GM18873 (cell line): ENCODE data around the gene FHOD1.

Experiments used
- ATAC-seq: cut with Tn5 transposase; IDR thresholded peaks from one replicate; pipeline ENCODE4 v1.9.1; 2021; ENCODE audit warnings: mild to moderate bottlenecking, moderate library complexity, moderate number of reproducible peaks; ENCODE audit not compliant: unreplicated experiment, low FRiP score

FHOD1 gene

DNA sequence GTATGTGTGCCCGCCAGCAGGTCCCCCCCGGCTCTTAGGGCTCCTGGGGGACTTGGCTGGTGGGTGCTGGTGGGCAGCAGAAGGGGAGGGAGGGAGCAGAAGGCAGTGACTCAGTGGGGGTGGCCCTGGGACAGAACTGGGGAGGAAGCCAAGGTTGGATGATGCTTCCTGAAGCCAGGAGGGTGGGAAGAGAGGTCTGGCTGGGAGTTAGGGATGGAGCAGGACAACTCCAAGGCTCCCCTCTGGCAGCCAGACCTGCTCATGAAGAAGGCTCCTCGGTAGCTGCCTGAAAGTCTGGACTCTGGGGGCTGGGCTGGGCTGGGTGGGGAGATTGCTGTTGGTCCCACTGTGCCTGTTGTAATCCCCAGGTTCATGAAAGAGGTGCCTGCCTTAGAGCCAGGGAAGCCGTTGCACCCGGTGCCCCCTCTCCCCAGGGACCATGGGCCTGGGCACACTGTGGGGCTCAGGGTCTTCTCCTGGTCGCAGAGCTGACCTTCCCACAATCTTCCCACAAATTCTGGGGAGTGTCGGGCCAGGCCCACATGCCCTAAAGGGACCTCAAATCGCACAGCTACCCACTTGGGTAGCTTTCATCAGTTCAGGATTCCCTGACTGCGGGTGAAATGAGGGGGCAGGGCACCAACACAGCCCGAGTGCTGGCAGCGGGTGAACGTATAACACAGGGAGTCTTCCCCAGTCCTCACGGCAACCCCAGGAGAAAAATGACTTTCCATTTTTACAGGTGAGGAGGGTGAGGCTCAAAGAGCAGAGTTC, 30.9 kb upstream of the FHOD1 start:
- no peak for ATAC-seq

DNA sequence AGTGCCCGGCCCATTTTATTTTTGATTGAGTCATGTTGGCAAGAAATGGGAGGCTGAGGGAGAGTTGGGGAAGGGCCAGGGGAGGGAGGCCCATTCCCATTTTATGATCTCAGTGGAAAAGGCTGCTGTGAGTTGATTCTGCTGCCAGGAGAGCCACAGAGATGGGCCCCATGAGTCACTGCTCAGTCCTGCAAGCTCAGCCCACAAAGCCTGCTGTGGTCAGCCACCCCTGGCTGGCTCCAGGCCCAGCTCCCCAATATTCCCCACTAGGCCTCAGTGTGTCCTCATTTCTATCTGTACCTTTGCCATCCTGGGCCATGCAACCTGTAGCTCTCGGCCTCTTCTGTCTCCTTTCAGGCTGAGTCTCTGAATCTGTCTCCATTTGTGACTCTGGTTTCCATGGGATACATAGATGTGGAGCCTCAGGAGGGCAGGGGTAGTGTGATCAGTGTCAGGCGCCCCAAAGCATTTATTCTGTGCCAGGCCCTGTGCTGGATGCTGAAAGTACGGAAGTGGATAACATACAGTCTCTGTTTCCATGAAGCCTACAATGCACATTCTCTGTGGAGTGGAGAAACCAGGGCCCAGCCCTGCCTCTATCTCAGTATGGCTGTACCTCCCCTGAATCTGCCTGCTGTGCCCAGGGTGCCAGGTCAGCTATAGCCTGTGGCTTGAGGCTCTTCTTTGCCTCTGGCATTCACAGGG, 30.2 kb upstream of the FHOD1 start:
- ATAC-seq, result no peak

DNA sequence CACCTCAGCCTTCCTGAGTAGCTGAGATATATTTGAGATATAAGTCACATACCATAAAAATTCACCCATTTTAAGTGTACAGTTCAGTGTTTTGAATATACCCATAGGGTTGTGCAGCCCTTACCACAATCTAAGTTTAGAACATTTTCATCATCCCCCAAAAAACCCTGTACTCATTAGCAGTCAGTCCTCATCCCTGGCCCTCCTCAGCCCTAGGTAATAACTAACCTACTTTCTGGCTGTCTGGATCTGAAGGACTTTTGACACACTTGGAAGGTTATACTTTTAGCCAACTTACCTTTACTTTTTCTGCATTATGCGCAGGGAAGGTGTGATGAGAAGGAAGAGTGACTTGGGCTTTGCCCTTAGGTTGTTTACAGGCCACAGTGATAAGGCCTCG, 28.0 kb upstream of the FHOD1 start:
- ATAC-seq, result no peak

DNA sequence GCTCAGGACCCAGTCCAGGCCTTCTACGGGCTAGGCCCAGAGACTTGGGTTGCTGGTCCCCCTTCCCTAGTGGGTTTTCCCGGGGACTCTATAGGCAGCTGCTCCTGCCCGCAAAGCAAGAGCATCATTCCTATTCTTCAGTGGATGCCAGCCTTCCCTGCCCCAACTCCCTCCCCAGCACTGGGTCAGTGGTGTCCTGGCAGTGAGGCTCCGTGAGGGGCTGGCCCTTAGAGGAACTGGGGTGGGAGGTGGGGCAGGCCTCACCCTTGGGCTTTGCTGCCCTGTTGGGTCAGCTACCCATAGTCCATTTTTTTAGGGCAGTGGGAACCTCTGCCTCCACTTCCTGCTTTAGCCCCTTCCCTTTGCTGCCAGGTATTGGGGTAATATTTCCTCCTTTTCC, 24.2 kb upstream of the FHOD1 start:
- no peak for ATAC-seq

DNA sequence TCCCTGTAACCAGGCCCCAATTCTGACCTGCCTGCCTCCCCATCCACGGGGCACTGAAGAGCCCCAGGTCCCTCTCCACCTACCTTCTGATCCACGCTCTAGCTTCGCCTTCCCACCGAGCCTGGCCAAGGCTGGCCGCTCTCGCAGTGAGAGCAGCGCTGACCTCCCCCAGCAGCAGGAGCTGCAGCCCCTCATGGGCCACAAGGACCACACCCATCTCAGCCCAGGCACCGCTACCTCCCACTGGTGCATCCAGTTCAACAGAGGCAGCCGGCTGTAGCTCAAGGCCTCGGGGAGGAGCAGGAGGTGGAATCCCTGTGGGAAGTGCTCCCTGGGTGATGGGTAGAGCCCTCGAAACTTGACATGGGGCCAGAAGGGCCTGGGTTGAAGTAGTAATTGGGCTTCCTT, 23.7 kb upstream of the FHOD1 start:
- ATAC-seq, result no peak

DNA sequence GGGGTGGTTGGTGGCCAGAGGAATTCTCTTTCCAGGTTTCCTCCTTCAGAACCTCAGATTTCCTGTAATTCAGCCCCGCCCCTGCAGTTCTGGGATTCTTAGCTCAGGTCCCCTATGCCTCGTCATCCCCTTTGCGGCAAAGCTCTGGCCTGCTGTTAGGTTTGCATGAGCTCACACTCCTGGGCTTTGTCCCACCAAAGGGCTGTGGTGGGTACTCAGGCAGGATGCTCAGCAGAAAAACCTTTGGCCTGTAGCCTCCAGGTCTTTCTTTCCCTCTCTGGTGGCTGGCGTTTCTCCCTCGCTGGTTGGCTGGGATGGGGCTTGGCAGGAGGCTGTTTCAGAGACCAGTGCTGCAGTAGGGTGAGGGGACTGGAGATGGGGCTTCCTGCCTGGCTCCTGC, 22.5 kb upstream of the FHOD1 start:
- no peak for ATAC-seq

DNA sequence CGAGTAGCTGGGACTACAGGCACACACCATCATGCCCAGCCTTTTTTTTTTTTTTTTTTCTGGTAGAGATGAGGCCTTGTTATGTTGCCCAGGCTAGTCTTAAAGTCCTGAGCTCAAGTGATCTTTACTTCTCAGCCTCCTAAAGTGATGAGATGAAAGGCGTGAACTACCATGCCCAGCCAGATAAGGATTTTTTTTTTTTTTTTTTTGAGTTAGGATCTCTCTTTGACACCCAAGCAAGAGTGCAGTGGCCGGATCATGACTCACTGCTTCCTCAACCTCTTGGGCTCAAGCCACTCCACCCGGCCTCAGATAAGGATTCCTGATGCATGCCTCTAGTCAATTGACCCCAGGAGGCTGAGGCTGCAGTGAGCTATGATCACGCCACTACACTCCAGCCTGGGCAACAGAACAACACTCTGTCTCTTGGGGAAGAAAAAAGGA, 20.9 kb upstream of the FHOD1 start:
- ATAC-seq, result no peak

DNA sequence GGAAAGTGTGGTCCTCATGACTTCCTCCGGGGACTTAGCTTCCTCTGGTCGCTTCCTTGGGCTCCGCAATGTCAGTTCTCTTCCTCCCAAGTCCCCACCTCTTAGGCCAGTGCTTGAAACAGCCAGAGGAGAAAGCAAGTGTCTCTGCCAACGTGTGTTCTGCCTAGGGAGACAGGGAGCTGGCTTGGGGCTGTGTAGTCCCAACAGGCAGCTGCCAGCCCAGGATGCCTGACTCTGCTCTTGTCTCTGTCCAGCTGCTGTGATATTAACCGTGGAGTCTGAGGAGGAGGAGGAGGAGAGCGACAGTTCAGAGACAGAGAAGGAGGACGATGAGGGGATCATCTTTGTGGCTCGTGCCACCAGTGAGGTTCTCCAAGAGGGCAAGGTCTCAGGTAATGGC, 18.6 kb upstream of the FHOD1 start:
- no peak for ATAC-seq

DNA sequence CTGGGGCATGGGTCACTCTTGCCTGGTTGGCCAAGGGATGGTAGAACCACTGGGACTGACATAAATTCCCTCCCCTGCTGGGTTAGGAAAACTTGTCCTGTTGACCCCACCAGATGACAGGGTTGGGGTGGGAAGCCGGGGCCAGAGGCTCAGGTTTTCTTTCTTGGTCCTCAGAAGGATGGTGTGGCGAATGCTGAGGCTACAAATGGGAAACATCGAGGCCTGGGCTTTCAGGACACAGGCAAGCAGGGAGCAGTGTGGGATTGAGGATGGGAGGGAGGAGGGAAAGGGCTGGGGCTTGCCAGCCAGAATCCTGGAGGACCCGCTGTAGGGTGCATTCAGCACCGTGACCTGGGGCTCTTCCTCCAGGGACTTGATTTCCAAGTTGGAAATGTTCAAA, 17.6 kb upstream of the FHOD1 start:
- no peak for ATAC-seq

DNA sequence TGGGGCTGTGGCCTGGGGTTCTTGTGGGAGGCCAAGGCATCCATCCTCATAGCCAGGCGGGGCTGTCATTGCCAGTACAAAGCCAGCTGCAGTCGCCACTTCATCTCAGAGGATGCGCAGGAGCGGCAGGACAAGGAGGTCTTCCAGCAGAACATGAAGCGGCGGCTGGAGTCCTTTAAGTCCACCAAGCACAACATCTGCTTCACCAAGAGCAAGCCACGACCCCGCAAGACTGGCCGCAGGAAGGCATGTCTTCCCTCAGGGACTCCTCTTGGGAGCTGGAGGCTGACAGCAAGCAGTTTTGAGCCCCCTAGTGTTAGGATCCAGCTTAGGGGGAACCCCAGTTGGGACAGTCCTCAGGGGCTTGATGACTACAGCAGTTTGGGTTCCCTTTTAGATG, 17.0 kb upstream of the FHOD1 start:
- no peak for ATAC-seq

DNA sequence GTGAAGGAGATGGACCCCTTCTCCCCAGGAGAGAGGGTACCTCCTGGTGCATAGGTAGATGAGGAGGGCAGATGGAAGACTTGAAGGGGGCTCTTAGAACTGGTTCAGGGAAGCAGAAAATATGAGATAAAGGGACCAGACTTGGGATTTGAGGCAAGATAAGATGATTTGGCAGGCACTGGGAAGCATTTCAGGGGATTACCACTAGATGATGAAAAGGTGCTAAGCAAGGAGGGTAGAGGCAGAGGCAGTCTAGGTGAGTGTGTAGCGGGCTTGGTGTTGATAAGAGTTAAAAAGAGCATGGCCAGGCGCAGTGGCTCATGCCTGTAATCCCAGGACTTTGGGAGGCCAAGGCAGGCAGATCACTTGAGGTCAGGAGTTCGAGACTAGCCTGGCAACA, 15.9 kb upstream of the FHOD1 start:
- ATAC-seq, result no peak

DNA sequence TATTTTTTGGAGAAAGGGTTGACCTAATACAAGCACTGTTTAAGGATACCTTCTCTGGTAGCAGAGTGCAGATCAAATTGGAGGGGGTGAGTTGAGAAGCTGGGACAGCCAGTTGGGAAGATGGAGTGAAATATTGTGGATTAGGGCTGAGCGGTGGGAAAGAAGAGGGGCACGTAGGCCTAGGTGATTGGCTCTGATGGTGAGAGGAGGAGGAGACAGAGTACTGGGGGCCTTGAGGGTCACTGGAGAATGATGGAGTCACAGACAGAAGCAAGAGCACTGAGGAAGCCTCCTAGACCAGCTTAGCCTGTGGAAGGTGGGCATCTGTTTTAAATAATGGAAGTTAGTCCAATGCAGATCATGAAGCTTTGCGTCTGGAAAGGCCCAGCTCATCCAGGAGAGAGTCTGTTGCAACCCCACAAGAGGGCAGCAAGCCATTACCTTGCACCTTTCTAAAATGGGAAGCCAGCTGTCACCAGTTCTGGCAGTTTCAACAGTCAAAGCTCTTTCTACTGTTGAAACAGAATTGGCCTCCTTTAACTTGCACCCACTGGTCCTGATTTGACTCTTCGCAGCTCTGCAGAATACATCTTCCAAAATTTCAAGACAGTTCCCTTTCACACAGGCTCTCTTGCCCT, 13.3 kb upstream of the FHOD1 start:
- no peak for ATAC-seq

DNA sequence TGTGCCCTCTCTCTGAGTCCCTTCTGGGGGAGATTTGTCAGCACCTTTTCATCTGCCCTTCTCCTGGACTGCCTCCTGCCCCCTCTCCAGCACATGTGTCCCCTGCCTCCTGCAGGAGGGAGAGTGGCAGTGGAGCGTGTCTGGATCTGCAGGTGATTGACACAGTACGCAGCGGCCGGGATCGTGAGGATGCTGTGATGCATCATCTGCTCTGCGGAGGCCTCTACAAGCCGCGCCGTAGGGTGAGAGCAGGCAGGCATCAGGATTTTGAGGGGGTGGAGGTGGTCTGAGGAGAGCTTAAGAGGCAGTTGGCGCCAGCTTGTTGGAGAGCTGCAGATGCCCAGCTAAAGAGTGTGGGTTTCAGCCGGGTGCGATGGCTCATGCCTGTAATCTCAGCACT, 12.4 kb upstream of the FHOD1 start:
- ATAC-seq, result no peak

DNA sequence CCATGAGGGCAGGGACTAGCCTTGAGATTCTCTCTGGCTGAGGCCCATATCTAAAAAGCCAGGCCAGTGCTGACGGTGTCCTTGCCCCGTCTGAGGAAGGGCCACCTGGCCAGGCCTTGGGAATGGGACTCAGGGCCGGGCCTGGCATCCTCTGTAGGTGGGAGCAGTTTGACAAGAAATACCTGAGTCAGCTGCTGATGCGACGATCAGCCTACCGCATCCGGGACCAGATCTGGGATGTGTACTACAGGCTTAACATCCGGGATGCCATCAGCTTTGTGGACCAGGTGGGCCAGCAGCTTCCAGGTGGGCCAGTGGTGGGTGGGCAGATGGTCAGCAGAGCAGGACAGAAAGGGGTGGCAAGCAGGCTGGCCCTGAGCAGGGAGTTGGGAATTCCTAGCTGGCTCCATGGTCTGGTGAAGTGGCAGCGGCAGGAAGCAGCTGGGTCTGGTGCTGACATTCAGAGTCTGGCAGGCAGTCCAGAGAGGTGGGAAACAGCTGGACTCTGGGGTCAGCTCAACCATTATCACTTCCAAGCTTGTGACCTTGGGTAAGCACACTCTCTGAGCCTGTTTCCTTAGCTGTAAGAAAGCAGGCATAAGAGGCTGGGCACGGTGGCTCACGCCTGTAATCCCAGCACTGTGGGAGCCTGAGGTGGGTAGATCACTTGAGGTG, 11.0 kb upstream of the FHOD1 start:
- ATAC-seq, result no peak

DNA sequence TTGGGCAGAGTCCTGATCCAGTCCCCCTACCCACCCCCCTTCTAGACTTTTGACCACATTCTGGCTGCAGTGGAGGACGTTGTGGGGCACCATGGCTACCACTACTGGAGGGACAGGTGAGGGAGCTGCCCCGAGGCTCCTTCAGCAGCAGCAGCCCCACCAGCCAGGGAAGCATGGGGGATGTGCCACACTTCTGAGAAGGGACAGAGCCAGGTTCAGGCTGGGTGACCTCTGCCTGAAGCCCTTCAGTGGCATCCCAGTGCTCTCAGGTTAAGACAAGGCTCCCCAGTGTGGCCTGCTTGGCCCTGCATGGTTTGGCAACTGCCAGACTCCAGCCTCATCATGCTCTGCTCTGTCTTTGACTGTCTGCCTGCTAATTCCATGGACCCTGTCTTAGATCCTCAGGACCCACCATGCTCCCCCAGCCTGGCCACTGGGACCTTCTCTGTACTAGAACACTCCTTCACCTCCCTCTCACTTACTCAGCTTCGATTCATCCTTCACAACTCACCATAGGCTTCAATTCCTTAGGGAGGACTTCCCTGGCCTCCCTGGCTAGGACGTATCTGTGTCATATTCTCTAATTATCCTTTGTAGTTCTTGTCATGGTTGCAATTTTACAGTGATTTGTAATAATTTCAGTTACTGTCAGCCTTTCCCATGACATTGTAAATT, 10.3 kb upstream of the FHOD1 start:
- no peak for ATAC-seq

DNA sequence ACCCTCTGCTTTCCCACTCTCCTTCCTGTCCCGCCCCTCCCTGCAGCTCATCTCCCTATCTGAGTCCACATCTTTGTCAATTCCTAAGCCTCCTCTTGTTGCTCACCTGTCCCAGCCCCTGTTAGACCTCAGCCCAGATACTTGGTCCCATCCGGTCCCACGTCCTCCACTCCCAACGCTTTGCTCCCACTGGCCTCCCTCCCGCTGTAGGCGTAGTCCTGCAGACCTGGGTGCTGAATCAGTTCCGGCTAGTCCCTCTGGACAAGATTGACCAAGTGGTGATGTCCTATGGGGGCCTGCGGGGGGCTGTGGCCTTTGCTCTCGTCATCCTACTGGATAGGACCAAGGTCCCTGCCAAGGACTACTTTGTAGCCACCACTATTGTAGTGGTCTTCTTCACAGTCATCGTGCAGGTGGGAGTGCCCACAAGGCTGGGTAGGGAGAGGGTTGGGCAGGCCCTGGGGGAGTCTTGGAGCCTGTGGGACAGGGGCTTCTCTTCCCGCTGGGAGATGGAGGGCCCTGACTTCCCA, 9.5 kb upstream of the FHOD1 start:
- no peak for ATAC-seq

DNA sequence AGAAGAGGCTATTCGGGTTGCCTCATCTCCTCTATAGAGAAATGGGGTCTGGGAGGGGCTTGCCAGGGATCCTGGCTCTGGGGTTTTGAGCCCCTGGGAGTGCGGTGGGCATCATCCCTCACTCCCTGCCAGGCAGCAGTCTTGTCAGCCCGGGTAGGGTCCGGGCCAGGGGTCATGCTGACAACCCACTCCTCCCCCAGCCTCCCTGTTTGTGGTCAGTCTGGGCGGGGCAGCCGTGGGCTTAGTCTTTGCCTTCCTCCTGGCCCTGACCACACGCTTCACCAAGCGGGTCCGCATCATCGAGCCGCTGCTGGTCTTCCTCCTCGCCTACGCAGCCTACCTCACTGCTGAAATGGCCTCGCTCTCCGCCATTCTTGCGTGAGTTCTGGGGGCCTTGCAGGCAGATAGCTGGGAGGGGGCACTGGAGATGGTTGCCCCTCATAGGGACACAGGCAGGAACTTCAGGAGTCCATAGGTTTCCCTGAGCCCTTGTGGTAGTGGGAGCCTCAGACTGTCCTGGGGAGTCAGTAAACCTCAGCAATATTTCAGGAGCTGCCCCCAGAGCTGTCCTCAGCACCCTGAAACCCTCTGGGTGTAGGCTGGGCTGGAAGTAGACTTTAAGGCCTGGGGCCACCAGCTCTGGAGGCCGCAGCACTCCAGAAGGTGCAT, 8.4 kb upstream of the FHOD1 start:
- ATAC-seq, result no peak

DNA sequence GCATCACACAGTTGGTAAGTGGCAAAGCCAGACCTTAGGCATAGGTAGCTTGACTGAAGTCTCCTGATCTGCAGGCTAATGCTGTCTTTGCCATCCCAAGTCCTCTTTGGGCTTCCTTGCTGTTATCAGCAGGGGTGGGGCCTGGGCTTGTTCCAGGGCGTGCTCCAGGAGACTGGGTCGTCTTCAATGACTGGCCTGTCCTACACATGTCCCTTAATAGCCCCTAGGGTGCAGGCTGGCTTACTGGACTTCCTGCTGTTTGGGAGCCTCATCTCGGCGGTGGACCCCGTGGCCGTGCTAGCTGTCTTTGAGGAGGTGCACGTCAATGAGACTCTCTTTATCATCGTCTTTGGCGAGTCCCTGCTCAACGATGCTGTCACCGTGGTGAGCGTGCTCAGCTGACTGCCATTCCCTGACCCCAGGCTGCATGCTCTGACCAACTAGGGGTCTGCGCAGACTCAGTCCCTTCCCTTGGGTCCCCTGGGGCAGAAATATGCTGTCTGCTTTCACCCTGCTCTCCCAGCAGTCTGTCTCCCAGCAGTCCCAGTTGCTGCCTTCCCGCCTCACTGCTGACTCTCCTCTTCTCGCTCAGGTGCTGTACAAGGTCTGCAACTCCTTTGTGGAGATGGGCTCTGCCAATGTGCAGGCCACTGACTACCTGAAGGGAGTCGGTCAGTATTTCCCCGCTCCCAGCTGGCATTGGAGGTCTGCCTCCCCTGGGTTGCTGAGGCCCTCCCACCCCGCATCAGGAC, 7.7 kb upstream of the FHOD1 start:
- ATAC-seq, result no peak
